C4-2B (cell line): ENCODE measurements around the gene GGACT.
A peak's percentile ranks its signal among the peaks of the same experiment; 100 is the strongest.

Experiments used
- H3K27ac ChIP-seq: fragments of 450-650 bp; 2 replicates; pipeline ENCODE4 v1.5.1; 2017
- ZFX ChIP-seq: fragments of 450-650 bp; IDR thresholded peaks from 2 replicates; pipeline ENCODE4 v1.6.1; 2017
- TF ChIP-seq, protein P1 (sequence below): fragments of 450-650 bp; conservative IDR thresholded peaks from 2 replicates; pipeline ENCODE4 v1.5.1; 2017; ENCODE audit warnings: mild to moderate bottlenecking

The GGACT gene

DNA sequence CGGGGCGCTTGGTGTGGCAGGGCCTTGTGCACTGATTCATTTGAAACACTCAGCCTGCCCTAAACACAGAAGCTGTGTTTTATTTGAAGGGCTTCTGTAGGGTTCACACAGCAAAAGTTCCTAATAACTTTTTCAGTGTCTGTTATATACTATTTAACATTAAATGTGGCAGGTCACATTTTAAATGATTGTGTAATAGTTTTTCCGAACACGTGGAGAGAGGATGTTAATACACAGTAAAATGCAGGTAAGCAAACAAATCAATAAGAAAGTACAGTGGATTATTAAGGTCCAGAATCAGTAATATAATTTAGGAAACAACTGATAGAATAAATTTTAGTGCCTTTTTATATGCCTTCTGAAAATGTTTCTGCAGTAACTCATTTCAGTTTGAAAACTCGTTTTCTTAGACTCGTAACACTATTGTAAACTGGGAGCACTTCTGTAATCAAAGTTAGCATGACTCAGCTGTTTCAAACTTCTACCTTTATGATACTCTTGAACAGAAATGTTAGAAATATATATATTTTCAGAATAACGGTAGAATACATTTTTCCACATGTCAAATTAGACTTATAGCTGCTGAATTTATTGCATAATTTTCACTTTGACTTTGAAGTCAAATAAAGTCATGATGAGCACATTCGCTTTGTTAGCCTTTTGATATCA lies 70.1 kb downstream of the GGACT start:
- TF ChIP-seq, protein P1, sequence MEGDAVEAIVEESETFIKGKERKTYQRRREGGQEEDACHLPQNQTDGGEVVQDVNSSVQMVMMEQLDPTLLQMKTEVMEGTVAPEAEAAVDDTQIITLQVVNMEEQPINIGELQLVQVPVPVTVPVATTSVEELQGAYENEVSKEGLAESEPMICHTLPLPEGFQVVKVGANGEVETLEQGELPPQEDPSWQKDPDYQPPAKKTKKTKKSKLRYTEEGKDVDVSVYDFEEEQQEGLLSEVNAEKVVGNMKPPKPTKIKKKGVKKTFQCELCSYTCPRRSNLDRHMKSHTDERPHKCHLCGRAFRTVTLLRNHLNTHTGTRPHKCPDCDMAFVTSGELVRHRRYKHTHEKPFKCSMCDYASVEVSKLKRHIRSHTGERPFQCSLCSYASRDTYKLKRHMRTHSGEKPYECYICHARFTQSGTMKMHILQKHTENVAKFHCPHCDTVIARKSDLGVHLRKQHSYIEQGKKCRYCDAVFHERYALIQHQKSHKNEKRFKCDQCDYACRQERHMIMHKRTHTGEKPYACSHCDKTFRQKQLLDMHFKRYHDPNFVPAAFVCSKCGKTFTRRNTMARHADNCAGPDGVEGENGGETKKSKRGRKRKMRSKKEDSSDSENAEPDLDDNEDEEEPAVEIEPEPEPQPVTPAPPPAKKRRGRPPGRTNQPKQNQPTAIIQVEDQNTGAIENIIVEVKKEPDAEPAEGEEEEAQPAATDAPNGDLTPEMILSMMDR, result no peak
- TF ChIP-seq ZFX, result no peak
- no peak overlapping the region for H3K27ac ChIP-seq

DNA sequence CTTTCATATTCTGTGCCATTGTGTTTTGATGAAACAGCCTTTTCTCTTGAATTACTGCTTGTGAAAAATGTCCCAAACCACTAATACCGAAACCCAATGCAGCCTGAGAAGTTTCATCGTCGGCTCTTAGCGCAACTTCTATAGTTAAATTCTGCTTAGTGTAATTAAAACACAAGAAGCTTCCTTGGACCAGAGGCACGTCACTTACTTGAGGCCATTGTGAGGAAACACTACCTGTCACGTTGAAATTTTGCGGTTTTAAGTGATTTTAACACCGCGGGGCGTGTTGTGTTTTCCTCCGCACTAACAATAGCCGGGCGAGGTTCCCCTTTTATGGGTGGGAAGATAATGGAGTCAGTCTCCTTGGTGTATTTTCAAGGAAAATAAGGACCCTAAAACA lies 70.9 kb downstream of the GGACT start:
- TF ChIP-seq, protein P1, result no peak
- no peak for TF ChIP-seq ZFX

DNA sequence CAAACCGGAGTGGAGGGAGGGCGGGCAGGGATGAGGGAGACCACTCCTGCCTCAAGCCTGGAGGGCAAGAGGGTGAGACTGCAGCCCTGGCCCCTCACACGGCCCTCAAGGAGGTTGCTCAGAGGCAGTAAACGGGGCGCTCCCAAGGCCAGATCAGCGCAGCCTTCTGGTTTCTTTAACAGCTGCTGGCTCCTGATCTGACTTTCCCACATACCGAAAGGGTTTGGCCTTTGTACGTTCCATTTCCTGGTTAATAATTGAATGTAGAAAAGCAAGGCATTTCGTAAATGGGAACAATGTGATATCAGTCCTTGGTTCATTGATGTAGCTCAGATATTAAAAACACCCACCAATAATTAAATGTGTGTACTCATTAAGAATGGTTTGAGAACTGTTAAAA lies 71.5 kb downstream of the GGACT start:
- TF ChIP-seq ZFX, result no peak
- TF ChIP-seq, protein P1, result no peak
- no peak overlapping the region for H3K27ac ChIP-seq

More for the DNA sequence above, 70.9 kb downstream of the GGACT start:
- H3K27ac ChIP-seq, result no peak overlapping the region

GRCh38 chr13:100515410-100515800 lies 73.2 kb downstream of the GGACT start:
- no peak overlapping the region for H3K27ac ChIP-seq

GRCh38 chr13:100514788-100515409 lies 73.7 kb downstream of the GGACT start:
- no peak for TF ChIP-seq ZFX
- TF ChIP-seq, protein P1, result peak; percentile 94
- no peak overlapping the region for H3K27ac ChIP-seq

More at GRCh38 chr13:100515410-100515800, 73.2 kb downstream of the GGACT start:
- TF ChIP-seq, protein P1, result no peak
- TF ChIP-seq ZFX, result no peak

GRCh38 chr13:100513987-100514670 lies 74.5 kb downstream of the GGACT start:
- TF ChIP-seq ZFX, result no peak
- TF ChIP-seq, protein P1, result no peak
- H3K27ac ChIP-seq, result no peak overlapping the region

DNA sequence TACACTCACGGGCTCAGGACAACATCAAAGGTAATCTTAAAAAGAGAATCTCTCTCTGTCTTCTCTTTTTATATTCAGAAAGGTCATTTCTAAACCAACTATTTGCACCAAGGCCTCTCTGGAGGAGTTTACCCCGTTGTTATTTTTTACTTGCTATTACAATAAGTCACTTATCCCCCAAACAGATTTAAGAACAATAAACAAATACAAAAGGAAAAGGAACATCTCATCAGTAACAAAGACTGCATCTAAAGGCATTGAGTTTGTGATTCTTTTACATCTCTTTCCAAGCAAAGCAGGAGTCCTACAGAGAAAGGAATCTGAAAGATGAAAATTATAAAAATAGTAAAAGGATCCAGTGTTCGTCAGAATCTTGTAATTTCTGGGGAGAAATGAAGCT lies 75.4 kb downstream of the GGACT start:
- H3K27ac ChIP-seq, result no peak overlapping the region
- no peak for TF ChIP-seq ZFX
- TF ChIP-seq, protein P1, result no peak
